Left lung (tissue), 10 donors: ENCODE measurements around the gene B3GNT7. TPM values are rescaled to one million over a fixed set of nuclear protein-coding genes. Genes with fewer than 3 reads are reported as not detected.
A peak's percentile ranks its signal among the peaks of the same experiment; 100 is the strongest.

Experiments used
- ATAC-seq: fragments of 200-7000 bp; cut with Tn5 transposase; one replicate; pipeline ENCODE4 v1.9.1; 2020; ENCODE audit warnings: moderate library complexity
- DNase-seq, 4 donors: peaks; one replicate each; pipeline ENCODE4 v3.0.0-alpha.2; 2013 to 2020
- H3K27ac ChIP-seq, 2 donors: fragments of 200-600 bp; sonication (generic) in 1 of 2; one replicate each; pipeline versions ENCODE4 v1.5.0 to v1.8.0; 2020 to 2021
- H3K27me3 ChIP-seq, 2 donors: fragments of 200-600 bp; sonication (generic) in 1 of 2; one replicate each; pipeline versions ENCODE4 v1.5.0 to v1.8.0; 2020 to 2021
- H3K36me3 ChIP-seq, 2 donors: fragments of 200-600 bp; sonication (generic) in 1 of 2; one replicate each; pipeline versions ENCODE4 v1.5.0 to v1.8.0; 2020 to 2021
- H3K4me1 ChIP-seq, 2 donors: fragments of 200-600 bp; one replicate each; pipeline ENCODE4 v1.8.0; 2021
- H3K4me3 ChIP-seq, 2 donors: fragments of 200-600 bp; sonication (generic) in 1 of 2; one replicate each; pipeline versions ENCODE4 v1.5.0 to v1.8.0; 2020 to 2021; ENCODE audit warnings: mild to moderate bottlenecking in 1 of 2
- H3K9me3 ChIP-seq, 2 donors: fragments of 200-600 bp; sonication (generic) in 1 of 2; one replicate each; pipeline versions ENCODE4 v1.5.0 to v1.8.0; 2020 to 2021
- CTCF ChIP-seq, 2 donors: fragments of 200-600 bp; sonication (generic) in 1 of 2; IDR thresholded peaks; one replicate each; pipeline versions ENCODE4 v1.5.0 to v1.8.0; 2021; ENCODE audit warnings: antibody characterized with exemption in 2 of 2
- intact Hi-C, 2 donors: fragments of 100-400 bp; cut with DNase I; formaldehyde crosslinking; loops; one replicate each; pipeline versions ENCODE4 v1.11.2 to v1.14.2; 2022
- polyA plus RNA-seq, 6 donors: library from polyadenylated mRNA; unstranded; fragments of 120-200 nt; gene quantifications; one replicate each; pipeline ENCODE4 v1.2.1, GENCODE V29; 2013; ENCODE audit not compliant: insufficient read length in 6 of 6
- total RNA-seq, 2 donors: library from RNA; stranded (reverse); fragmentation: NEBNext Ultra II Directional; extraction: Animal tissue kit (Norgen Biotek cat#: 25700); gene quantifications; one replicate each; pipeline ENCODE4 v1.2.1, GENCODE V29; 2021
- donor health status: DM: no; HTN: yes; CAD: no.
- donor health status: DM: no; HTN: no; CAD: no.

Gene B3GNT7
- total and polyA plus RNA-seq, 8 donors = 2.4 to 107 (median 4.3) TPM

GRCh38 chr2:231394211-231395141 lies 1.0 kb upstream of the B3GNT7 start:
- Histone ChIP-seq H3K4me1 (peaks cover 6 to 45% of the 10 kb centered on the region in 2 donors), H3K27me3 (peaks cover 4 to 33% of the 10 kb centered on the region in 2 donors), H3K27ac (peak overlapping the region; percentile 60 to 80), H3K9me3 (no peaks in the 10 kb centered on the region), H3K4me3 (peak overlapping the region in 1 of 2 donors; percentile 56), H3K36me3 (peaks cover 0 to 16% of the 10 kb centered on the region in 2 donors)
- ATAC-seq (peak; percentile 68), DNase-seq (peak in 1 of 4 donors; percentile 35)
- intact Hi-C loops = loop anchor here in 1 of 2 donors (10.0 kb wide), 1 partner anchor 100 kb away; no protein-coding TSS in a partner anchor
- no peak for TF ChIP-seq CTCF (IDR thresholded peaks at IDR 0.05)

GRCh38 chr2:231396058-231396821 lies 730 bp downstream of the B3GNT7 start:
- ATAC-seq (no peak), DNase-seq (peak in 1 of 4 donors; percentile 70)
- intact Hi-C loops = loop anchor here in 1 of 2 donors (10.0 kb wide), 1 partner anchor 101 kb away; no protein-coding TSS in a partner anchor
- Histone ChIP-seq H3K27me3 (peaks cover 4 to 33% of the 10 kb centered on the region in 2 donors), H3K9me3 (no peaks in the 10 kb centered on the region), H3K4me3 (peak overlapping the region; percentile 41 to 56), H3K4me1 (peaks cover 13 to 53% of the 10 kb centered on the region in 2 donors), H3K27ac (peak overlapping the region; percentile 11 to 63), H3K36me3 (peaks cover 0 to 18% of the 10 kb centered on the region in 2 donors)
- no peak for TF ChIP-seq CTCF (IDR thresholded peaks at IDR 0.05)

GRCh38 chr2:231397011-231397927 lies 1.8 kb downstream of the B3GNT7 start:
- peak; percentile 2 for ATAC-seq
- no peak overlapping the region for H3K27ac ChIP-seq
- H3K4me3 ChIP-seq = peak overlapping the region in 1 of 2 donors; percentile 56
- H3K9me3 ChIP-seq = no peaks in the 10 kb centered on the region
- H3K27me3 ChIP-seq = peaks cover 4 to 33% of the 10 kb centered on the region in 2 donors
- intact Hi-C loops = loop anchor here in 1 of 2 donors (10.0 kb wide), 1 partner anchor 102 kb away; no protein-coding TSS in a partner anchor
- H3K36me3 ChIP-seq = peaks cover 0 to 18% of the 10 kb centered on the region in 2 donors
- peak in 1 of 4 donors; percentile 53 for DNase-seq
- H3K4me1 ChIP-seq = peaks cover 13 to 54% of the 10 kb centered on the region in 2 donors
- no peak for TF ChIP-seq CTCF (IDR thresholded peaks at IDR 0.05)

GRCh38 chr2:231397928-231398294 lies 2.4 kb downstream of the B3GNT7 start:
- Histone ChIP-seq H3K27ac (no peak overlapping the region), H3K36me3 (peaks cover 0 to 18% of the 10 kb centered on the region in 2 donors), H3K27me3 (peaks cover 4 to 33% of the 10 kb centered on the region in 2 donors), H3K9me3 (no peaks in the 10 kb centered on the region), H3K4me1 (peaks cover 13 to 54% of the 10 kb centered on the region in 2 donors), H3K4me3 (no peak overlapping the region)
- DNase-seq (peak in 1 of 4 donors; percentile 75), ATAC-seq (no peak)
- TF ChIP-seq CTCF (IDR thresholded peaks at IDR 0.05) = no peak
- intact Hi-C loops = loop anchor here in 1 of 2 donors (10.0 kb wide), 1 partner anchor 103 kb away; no protein-coding TSS in a partner anchor
